HepG2 (cell line): ENCODE results near the gene DNMT3B. TPM values are rescaled to one million over a fixed set of nuclear protein-coding genes. Genes with fewer than 3 reads are reported as not detected.
A peak's percentile ranks its signal among the peaks of the same experiment; 100 is the strongest.

Experiments used
- DBP ChIP-seq: sonication (generic); formaldehyde crosslinking; IDR thresholded peaks from 2 replicates; pipeline ENCODE4 v1.4.0; 2020; ENCODE audit warnings: missing genetic modification reagents; ENCODE audit errors: not compliant biosample characterization
- DDIT3 ChIP-seq: sonication (generic); formaldehyde crosslinking; IDR thresholded peaks from 2 replicates; pipeline ENCODE4 v1.4.0; 2020; ENCODE audit warnings: mild to moderate bottlenecking, missing genetic modification reagents
- DMTF1 ChIP-seq: sonication (generic); formaldehyde crosslinking; IDR thresholded peaks from 2 replicates; pipeline ENCODE4 v1.4.0; 2020; ENCODE audit warnings: mild to moderate bottlenecking, missing genetic modification reagents
- DPF2 ChIP-seq: sonication (generic); formaldehyde crosslinking; IDR thresholded peaks from 2 replicates; pipeline ENCODE4 v1.4.0; 2020; ENCODE audit warnings: mild to moderate bottlenecking, low read depth, missing genetic modification reagents, borderline replicate concordance
- E2F1 ChIP-seq: sonication (generic); formaldehyde crosslinking; IDR thresholded peaks from 2 replicates; pipeline ENCODE4 v1.5.0; 2020; ENCODE audit warnings: missing genetic modification reagents
- ELK4 ChIP-seq: sonication (generic); formaldehyde crosslinking; IDR thresholded peaks from 2 replicates; pipeline ENCODE4 v1.9.0; 2021; ENCODE audit warnings: missing genetic modification reagents, borderline replicate concordance
- ETS1 ChIP-seq: sonication (generic); formaldehyde crosslinking; IDR thresholded peaks from 2 replicates; pipeline ENCODE4 v1.4.0; 2020; ENCODE audit warnings: missing genetic modification reagents
- FOXM1 ChIP-seq: sonication (generic); formaldehyde crosslinking; IDR thresholded peaks from 2 replicates; pipeline ENCODE4 v1.5.0; 2020; ENCODE audit warnings: missing genetic modification reagents
- GATA4 ChIP-seq: sonication (generic); IDR thresholded peaks from 2 replicates; pipeline ENCODE4 v1.6.1; 2016; ENCODE audit warnings: antibody characterized with exemption, low read depth, borderline replicate concordance
- HMG20B ChIP-seq: conservative IDR thresholded peaks from 2 replicates; pipeline ENCODE4 v1.6.1; 2016; ENCODE audit warnings: missing genetic modification reagents, missing compliant biosample characterization
- JUND ChIP-seq: sonication (generic); formaldehyde crosslinking; IDR thresholded peaks from 2 replicates; pipeline ENCODE4 v1.8.0; 2022; ENCODE audit warnings: mild to moderate bottlenecking, missing genetic modification reagents
- MAF1 ChIP-seq: sonication (generic); formaldehyde crosslinking; IDR thresholded peaks from 2 replicates; pipeline ENCODE4 v1.5.0; 2020; ENCODE audit warnings: missing genetic modification reagents, borderline replicate concordance
- PHF21A ChIP-seq: sonication (generic); formaldehyde crosslinking; IDR thresholded peaks from 2 replicates; pipeline ENCODE4 v1.5.0; 2020; ENCODE audit warnings: mild to moderate bottlenecking, missing genetic modification reagents
- SIX1 ChIP-seq: sonication (generic); formaldehyde crosslinking; IDR thresholded peaks from 2 replicates; pipeline ENCODE4 v1.4.0; 2020; ENCODE audit warnings: missing genetic modification reagents, borderline replicate concordance
- SP140L ChIP-seq: sonication (generic); formaldehyde crosslinking; IDR thresholded peaks from 2 replicates; pipeline ENCODE4 v1.4.0; 2020; ENCODE audit warnings: missing genetic modification reagents, borderline replicate concordance
- ZC3H4 ChIP-seq: sonication (generic); formaldehyde crosslinking; IDR thresholded peaks from 2 replicates; pipeline ENCODE4 v1.4.0; 2020; ENCODE audit warnings: missing genetic modification reagents, borderline replicate concordance
- ZNF30 ChIP-seq: sonication (generic); formaldehyde crosslinking; IDR thresholded peaks from 2 replicates; pipeline ENCODE4 v1.5.0; 2020; ENCODE audit warnings: mild to moderate bottlenecking, missing genetic modification reagents
- ZNF576 ChIP-seq: sonication (generic); formaldehyde crosslinking; IDR thresholded peaks from 2 replicates; pipeline ENCODE4 v1.4.0; 2020; ENCODE audit warnings: mild to moderate bottlenecking, missing genetic modification reagents
- ZNF678 ChIP-seq: sonication (generic); formaldehyde crosslinking; IDR thresholded peaks from 2 replicates; pipeline ENCODE4 v1.4.0; 2020; ENCODE audit warnings: mild to moderate bottlenecking, missing genetic modification reagents
- polyA plus RNA-seq, 8 experiments: library from polyadenylated mRNA; depleted of rRNA in 3 of 8; stranded (reverse) in 7 of 8; unstranded in 1 of 8; fragments of >200 nt; fragmentation: Illumina TruSeq in 4 of 8; extraction: Trizol in 4 of 8; gene quantifications; 2 replicates each; pipeline versions ENCODE4 v1.2.1 to v1.2.3, GENCODE V29; 2011 to 2016; ENCODE audit warnings: low read depth in 4 of 8, missing spikeins in 1 of 8, mixed read lengths in 1 of 8; ENCODE audit not compliant: insufficient read depth in 1 of 8
- total RNA-seq, 5 experiments: library from RNA; depleted of rRNA; stranded (reverse); fragments of >200 nt; fragmentation: Illumina TruSeq; extraction: Trizol; gene quantifications; 2 replicates each; pipeline ENCODE4 v1.2.3, GENCODE V29; 2016; ENCODE audit warnings: low read depth in 1 of 5

Gene DNMT3B
- total and polyA plus RNA-seq, 2 of the 13 experiments (the other 11 are each of a cell fraction or from before 2014, with no cell fraction given): 3.8 to 13.9 TPM

GRCh38 chr20:32761831-32762753 is at the start of gene DNMT3B (continued):
- TF ChIP-seq ZNF678 (no peak; the same call in 1 of the 2 replicates), SP140L (CRISPR knock-in tag) (no peak), DDIT3 (CRISPR knock-in tag) (no peak), DPF2 (CRISPR knock-in tag) (no peak), MAF1 (CRISPR knock-in tag) (no peak), ZNF576 (CRISPR knock-in tag) (no peak), E2F1 (CRISPR knock-in tag) (no peak), ELK4 (CRISPR knock-in tag) (no peak), DBP (CRISPR knock-in tag) (no peak), DMTF1 (CRISPR knock-in tag) (no peak), ETS1 (CRISPR knock-in tag) (0 out of 2 replicates have a peak, but pooled peaks have one; percentile 38), ZNF30 (no peak), ZC3H4 (CRISPR knock-in tag) (no peak), FOXM1 (no peak), GATA4 (0 out of 2 replicates have a peak, but pooled peaks have one; percentile 8), PHF21A (CRISPR knock-in tag) (no peak; the same call in 1 of the 2 replicates), JUND (CRISPR knock-in tag) (no peak), HMG20B (no peak), SIX1 (no peak)
